Liver (tissue), 9 donors: Measurements from ENCODE around the gene CDK5RAP2. TPM values are rescaled to one million over a fixed set of nuclear protein-coding genes. Genes with fewer than 3 reads are reported as not detected.

Experiments used
- DNase-seq: peaks from one replicate; pipeline ENCODE4 v3.0.0-alpha.2; 2017; ENCODE audit warnings: low spot score
- H3K27ac ChIP-seq, 2 donors: one replicate each; pipeline ENCODE4 v1.7.0; 2013; ENCODE audit warnings: inconsistent platforms in 2 of 2, low read length in 2 of 2, control low read depth in 1 of 2, low read depth in 1 of 2, mild to moderate bottlenecking in 1 of 2
- H3K27me3 ChIP-seq, 4 donors: one replicate each; pipeline versions ENCODE4 v1.6.1 to v1.7.0; 2013; ENCODE audit warnings: low read length in 3 of 4, inconsistent platforms in 1 of 4, mild to moderate bottlenecking in 1 of 4, moderate library complexity in 1 of 4; ENCODE audit not compliant: control insufficient read depth in 4 of 4, insufficient read depth in 4 of 4
- H3K36me3 ChIP-seq, 4 donors: one replicate each; pipeline versions ENCODE4 v1.6.1 to v1.7.0; 2013; ENCODE audit warnings: low read length in 3 of 4, mild to moderate bottlenecking in 3 of 4, low read depth in 1 of 4, moderate library complexity in 1 of 4; ENCODE audit not compliant: control insufficient read depth in 4 of 4, insufficient read depth in 3 of 4
- H3K4me1 ChIP-seq, 4 donors: one replicate each; pipeline versions ENCODE4 v1.6.1 to v1.7.0; 2013; ENCODE audit warnings: low read length in 3 of 4, mild to moderate bottlenecking in 3 of 4, moderate library complexity in 1 of 4; ENCODE audit not compliant: control insufficient read depth in 4 of 4, insufficient read depth in 4 of 4
- H3K4me3 ChIP-seq, 3 donors: one replicate each; pipeline versions ENCODE4 v1.6.1 to v1.7.0; 2013; ENCODE audit warnings: low read length in 3 of 3, control low read depth in 1 of 3, low read depth in 1 of 3, mild to moderate bottlenecking in 1 of 3
- H3K9ac ChIP-seq, 2 donors: one replicate each; pipeline ENCODE4 v1.7.0; 2013; ENCODE audit warnings: low read length in 2 of 2, mild to moderate bottlenecking in 2 of 2, moderate library complexity in 2 of 2, control low read depth in 1 of 2, low read depth in 1 of 2
- H3K9me3 ChIP-seq, 4 donors: one replicate each; pipeline versions ENCODE4 v1.6.1 to v1.7.0; 2013; ENCODE audit warnings: low read length in 3 of 4; ENCODE audit not compliant: control insufficient read depth in 4 of 4
- EGR1 ChIP-seq, 2 donors: IDR thresholded peaks; 2 replicates each; pipeline ENCODE4 v1.6.1; 2016 to 2018; ENCODE audit warnings: antibody characterized with exemption in 2 of 2, low read depth in 2 of 2
- FOXA1 ChIP-seq: IDR thresholded peaks from 2 replicates; pipeline ENCODE4 v1.6.1; 2016; ENCODE audit warnings: antibody characterized with exemption
- FOXA2 ChIP-seq: IDR thresholded peaks from 2 replicates; pipeline ENCODE4 v1.6.1; 2016; ENCODE audit warnings: antibody characterized with exemption
- GABPA ChIP-seq, 2 donors: IDR thresholded peaks in 1 of 2; conservative IDR thresholded peaks in 1 of 2; 2 replicates each; pipeline ENCODE4 v1.6.1; 2016; ENCODE audit warnings: antibody characterized with exemption in 2 of 2, mild to moderate bottlenecking in 1 of 2, moderate library complexity in 1 of 2
- HNF4A ChIP-seq, 2 donors: conservative IDR thresholded peaks; 2 replicates each; pipeline ENCODE4 v1.6.1; 2016; ENCODE audit warnings: antibody characterized with exemption in 2 of 2, mild to moderate bottlenecking in 2 of 2
- HNF4G ChIP-seq: IDR thresholded peaks from 2 replicates; pipeline ENCODE4 v1.6.1; 2016; ENCODE audit warnings: antibody characterized with exemption
- JUND ChIP-seq, 2 donors: IDR thresholded peaks; 2 replicates each; pipeline ENCODE4 v1.6.1; 2016; ENCODE audit warnings: antibody characterized with exemption in 2 of 2
- NR2F2 ChIP-seq: IDR thresholded peaks from 2 replicates; pipeline ENCODE4 v1.6.1; 2016; ENCODE audit warnings: antibody characterized with exemption
- RAD21 ChIP-seq, 2 donors: IDR thresholded peaks; 2 replicates each; pipeline ENCODE4 v1.6.1; 2016; ENCODE audit warnings: antibody characterized with exemption in 2 of 2, mild to moderate bottlenecking in 2 of 2
- RXRA ChIP-seq, 2 donors: IDR thresholded peaks; 2 replicates each; pipeline ENCODE4 v1.6.1; 2017 to 2018; ENCODE audit warnings: antibody characterized with exemption in 2 of 2, mild to moderate bottlenecking in 1 of 2
- SP1 ChIP-seq: IDR thresholded peaks from 2 replicates; pipeline ENCODE4 v1.6.1; 2018; ENCODE audit warnings: antibody characterized with exemption, mild to moderate bottlenecking
- TAF1 ChIP-seq: conservative IDR thresholded peaks from 2 replicates; pipeline ENCODE4 v1.6.1; 2016; ENCODE audit warnings: antibody characterized with exemption, mild to moderate bottlenecking
- YY1 ChIP-seq: IDR thresholded peaks from 2 replicates; pipeline ENCODE4 v1.6.1; 2016; ENCODE audit warnings: antibody characterized with exemption, mild to moderate bottlenecking
- WGBS: extraction: QIAGEN DNeasy Blood & Tissue Kit; methylation state at CpG from one replicate; pipeline ENCODE4 v1.1.7; 2013; 5-methylcytosine and 5-hydroxymethylcytosine counted together
- polyA plus RNA-seq, 2 donors: library from polyadenylated mRNA; stranded (reverse) in 1 of 2; unstranded in 1 of 2; fragments of 200-250 nt in 1 of 2; fragments of >200 nt in 1 of 2; fragmentation: Nextera tagmentation in 1 of 2; extraction: Ambion mirVana in 1 of 2; gene quantifications; one replicate each; pipeline versions ENCODE4 v1.2.1 to v1.2.3, GENCODE V29; 2013 to 2015
- total RNA-seq, 2 donors: library from RNA; depleted of rRNA; stranded (reverse); fragments of >200 nt; gene quantifications; one replicate each; pipeline ENCODE4 v1.2.3, GENCODE V29; 2014
- TF ChIP-seq, protein P1 (sequence below): IDR thresholded peaks from 2 replicates; pipeline ENCODE4 v1.6.1; 2016; ENCODE audit warnings: antibody characterized with exemption
- TF ChIP-seq, protein P2 (sequence below): IDR thresholded peaks from 2 replicates; pipeline ENCODE4 v1.6.1; 2016; ENCODE audit warnings: antibody characterized with exemption, mild to moderate bottlenecking
- TF ChIP-seq, protein P3 (sequence below): IDR thresholded peaks from 2 replicates; pipeline ENCODE4 v1.6.1; 2016; ENCODE audit warnings: antibody characterized with exemption
- TF ChIP-seq, protein P4 (sequence below): fragments of 150-350 bp; IDR thresholded peaks from 2 replicates; pipeline ENCODE4 v1.5.1; 2017; ENCODE audit warnings: improper control_type of control experiment, low read depth, low read length; ENCODE audit not compliant: missing input control
- TF ChIP-seq, protein P5 (sequence below): IDR thresholded peaks from 2 replicates; pipeline ENCODE4 v1.6.1; 2016; ENCODE audit warnings: antibody characterized with exemption
- donor health status: healthy.
- donor health status: healthy.
- donor health status: healthy.
- donor health status: healthy.
- donor health status: healthy.

CDK5RAP2 gene
- total and polyA plus RNA-seq, 4 donors: 11.7 to 38.9 (median 21.7) TPM

DNA sequence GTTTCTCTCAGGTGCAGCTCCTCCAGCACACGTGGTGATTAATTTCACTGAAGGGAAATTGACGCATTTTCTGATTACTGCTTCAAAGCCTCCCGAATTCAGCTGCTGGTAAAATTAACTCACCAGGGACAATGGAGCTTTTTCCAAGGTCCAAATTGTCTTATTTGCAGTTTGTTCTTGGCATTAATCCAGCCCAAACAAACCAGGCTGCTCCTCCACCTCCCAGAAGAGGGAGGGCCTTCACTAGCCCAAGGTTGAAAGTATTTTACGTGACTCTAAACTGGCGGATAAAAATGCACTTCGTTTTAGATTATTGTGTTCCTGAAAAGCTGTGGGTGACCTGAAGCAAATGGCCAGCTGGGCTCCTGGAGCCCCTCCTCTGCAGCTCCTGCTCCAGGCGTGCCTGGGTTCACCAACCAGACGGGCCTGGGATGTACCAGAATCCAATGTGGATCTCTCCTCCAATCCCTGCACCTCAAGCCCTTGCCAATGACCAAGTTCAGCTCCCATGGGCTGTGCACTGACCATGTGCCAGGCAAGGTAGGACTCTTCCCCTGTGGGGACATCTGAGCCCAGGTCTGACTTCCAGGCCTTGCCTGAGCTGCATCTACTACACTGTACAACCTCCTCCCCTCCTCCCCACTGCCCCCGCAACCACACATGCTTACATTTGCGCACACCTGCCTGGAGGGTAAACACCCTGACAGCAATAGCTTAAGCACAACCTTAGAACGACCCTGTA lies 193.4 kb downstream of the CDK5RAP2 start:
- no peaks in the 10 kb centered on the region for H3K27me3 ChIP-seq
- peak overlapping the region in 1 of 3 donors; percentile 26 for H3K4me3 ChIP-seq
- H3K27ac ChIP-seq: peak overlapping the region; percentile 87 to 89
- peaks cover 31 to 80% (median 66%) of the 10 kb centered on the region in 4 donors for H3K4me1 ChIP-seq
- H3K36me3 ChIP-seq: peaks cover 0 to 4% (median 0%) of the 10 kb centered on the region in 4 donors
- DNase-seq: no peak
- H3K9ac ChIP-seq: peak overlapping the region; percentile 40 to 57
- WGBS: 27% methylated on average over 11 of the region's 11 CpGs
- no peaks in the 10 kb centered on the region for H3K9me3 ChIP-seq
- TF ChIP-seq, protein P1, sequence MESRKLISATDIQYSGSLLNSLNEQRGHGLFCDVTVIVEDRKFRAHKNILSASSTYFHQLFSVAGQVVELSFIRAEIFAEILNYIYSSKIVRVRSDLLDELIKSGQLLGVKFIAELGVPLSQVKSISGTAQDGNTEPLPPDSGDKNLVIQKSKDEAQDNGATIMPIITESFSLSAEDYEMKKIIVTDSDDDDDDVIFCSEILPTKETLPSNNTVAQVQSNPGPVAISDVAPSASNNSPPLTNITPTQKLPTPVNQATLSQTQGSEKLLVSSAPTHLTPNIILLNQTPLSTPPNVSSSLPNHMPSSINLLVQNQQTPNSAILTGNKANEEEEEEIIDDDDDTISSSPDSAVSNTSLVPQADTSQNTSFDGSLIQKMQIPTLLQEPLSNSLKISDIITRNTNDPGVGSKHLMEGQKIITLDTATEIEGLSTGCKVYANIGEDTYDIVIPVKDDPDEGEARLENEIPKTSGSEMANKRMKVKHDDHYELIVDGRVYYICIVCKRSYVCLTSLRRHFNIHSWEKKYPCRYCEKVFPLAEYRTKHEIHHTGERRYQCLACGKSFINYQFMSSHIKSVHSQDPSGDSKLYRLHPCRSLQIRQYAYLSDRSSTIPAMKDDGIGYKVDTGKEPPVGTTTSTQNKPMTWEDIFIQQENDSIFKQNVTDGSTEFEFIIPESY: peak; percentile 52
- TF ChIP-seq GABPA (IDR thresholded peaks at IDR 0.05 in 1 of 2, conservative IDR thresholded peaks at IDR 0.05 in 1 of 2) (peak in 1 of 2 donors; percentile 12), EGR1 (IDR thresholded peaks at IDR 0.05; ENCODE audit: low read depth in 2 of 2) (peak in 1 of 2 donors; percentile 11), RAD21 (IDR thresholded peaks at IDR 0.05) (peak; percentile 36 to 43), RXRA (IDR thresholded peaks at IDR 0.05) (peak; percentile 78 to 90), HNF4G (peak; percentile 50), JUND (IDR thresholded peaks at IDR 0.05) (peak; percentile 57 to 66), SP1 (peak; percentile 82), TAF1 (no peak), NR2F2 (no peak), YY1 (peak; percentile 83), FOXA2 (peak; percentile 17), FOXA1 (peak; percentile 12), HNF4A (conservative IDR thresholded peaks at IDR 0.05) (peak; percentile 71 to 75)
- TF ChIP-seq, protein P2, sequence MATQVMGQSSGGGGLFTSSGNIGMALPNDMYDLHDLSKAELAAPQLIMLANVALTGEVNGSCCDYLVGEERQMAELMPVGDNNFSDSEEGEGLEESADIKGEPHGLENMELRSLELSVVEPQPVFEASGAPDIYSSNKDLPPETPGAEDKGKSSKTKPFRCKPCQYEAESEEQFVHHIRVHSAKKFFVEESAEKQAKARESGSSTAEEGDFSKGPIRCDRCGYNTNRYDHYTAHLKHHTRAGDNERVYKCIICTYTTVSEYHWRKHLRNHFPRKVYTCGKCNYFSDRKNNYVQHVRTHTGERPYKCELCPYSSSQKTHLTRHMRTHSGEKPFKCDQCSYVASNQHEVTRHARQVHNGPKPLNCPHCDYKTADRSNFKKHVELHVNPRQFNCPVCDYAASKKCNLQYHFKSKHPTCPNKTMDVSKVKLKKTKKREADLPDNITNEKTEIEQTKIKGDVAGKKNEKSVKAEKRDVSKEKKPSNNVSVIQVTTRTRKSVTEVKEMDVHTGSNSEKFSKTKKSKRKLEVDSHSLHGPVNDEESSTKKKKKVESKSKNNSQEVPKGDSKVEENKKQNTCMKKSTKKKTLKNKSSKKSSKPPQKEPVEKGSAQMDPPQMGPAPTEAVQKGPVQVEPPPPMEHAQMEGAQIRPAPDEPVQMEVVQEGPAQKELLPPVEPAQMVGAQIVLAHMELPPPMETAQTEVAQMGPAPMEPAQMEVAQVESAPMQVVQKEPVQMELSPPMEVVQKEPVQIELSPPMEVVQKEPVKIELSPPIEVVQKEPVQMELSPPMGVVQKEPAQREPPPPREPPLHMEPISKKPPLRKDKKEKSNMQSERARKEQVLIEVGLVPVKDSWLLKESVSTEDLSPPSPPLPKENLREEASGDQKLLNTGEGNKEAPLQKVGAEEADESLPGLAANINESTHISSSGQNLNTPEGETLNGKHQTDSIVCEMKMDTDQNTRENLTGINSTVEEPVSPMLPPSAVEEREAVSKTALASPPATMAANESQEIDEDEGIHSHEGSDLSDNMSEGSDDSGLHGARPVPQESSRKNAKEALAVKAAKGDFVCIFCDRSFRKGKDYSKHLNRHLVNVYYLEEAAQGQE: peak; percentile 48
- TF ChIP-seq, protein P3, sequence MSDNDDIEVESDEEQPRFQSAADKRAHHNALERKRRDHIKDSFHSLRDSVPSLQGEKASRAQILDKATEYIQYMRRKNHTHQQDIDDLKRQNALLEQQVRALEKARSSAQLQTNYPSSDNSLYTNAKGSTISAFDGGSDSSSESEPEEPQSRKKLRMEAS: peak; percentile 82
- TF ChIP-seq, protein P4, sequence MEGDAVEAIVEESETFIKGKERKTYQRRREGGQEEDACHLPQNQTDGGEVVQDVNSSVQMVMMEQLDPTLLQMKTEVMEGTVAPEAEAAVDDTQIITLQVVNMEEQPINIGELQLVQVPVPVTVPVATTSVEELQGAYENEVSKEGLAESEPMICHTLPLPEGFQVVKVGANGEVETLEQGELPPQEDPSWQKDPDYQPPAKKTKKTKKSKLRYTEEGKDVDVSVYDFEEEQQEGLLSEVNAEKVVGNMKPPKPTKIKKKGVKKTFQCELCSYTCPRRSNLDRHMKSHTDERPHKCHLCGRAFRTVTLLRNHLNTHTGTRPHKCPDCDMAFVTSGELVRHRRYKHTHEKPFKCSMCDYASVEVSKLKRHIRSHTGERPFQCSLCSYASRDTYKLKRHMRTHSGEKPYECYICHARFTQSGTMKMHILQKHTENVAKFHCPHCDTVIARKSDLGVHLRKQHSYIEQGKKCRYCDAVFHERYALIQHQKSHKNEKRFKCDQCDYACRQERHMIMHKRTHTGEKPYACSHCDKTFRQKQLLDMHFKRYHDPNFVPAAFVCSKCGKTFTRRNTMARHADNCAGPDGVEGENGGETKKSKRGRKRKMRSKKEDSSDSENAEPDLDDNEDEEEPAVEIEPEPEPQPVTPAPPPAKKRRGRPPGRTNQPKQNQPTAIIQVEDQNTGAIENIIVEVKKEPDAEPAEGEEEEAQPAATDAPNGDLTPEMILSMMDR: no peak
- TF ChIP-seq, protein P5, sequence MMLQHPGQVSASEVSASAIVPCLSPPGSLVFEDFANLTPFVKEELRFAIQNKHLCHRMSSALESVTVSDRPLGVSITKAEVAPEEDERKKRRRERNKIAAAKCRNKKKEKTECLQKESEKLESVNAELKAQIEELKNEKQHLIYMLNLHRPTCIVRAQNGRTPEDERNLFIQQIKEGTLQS: no peak
